HepG2 (cell line): ENCODE measurements around the gene SPRED2. TPM values are rescaled to one million over a fixed set of nuclear protein-coding genes. Genes with fewer than 3 reads are reported as not detected.

Experiments used
- BORCS8-MEF2B ChIP-seq: sonication (generic); formaldehyde crosslinking; IDR thresholded peaks from 2 replicates; pipeline ENCODE4 v1.8.0; 2022; ENCODE audit warnings: mild to moderate bottlenecking, missing genetic modification reagents
- HINFP ChIP-seq: sonication (generic); formaldehyde crosslinking; IDR thresholded peaks from 2 replicates; pipeline ENCODE4 v1.4.0; 2020; ENCODE audit warnings: low read depth, mild to moderate bottlenecking, missing genetic modification reagents
- HMG20A ChIP-seq: IDR thresholded peaks from 2 replicates; pipeline ENCODE4 v1.6.1; 2016; ENCODE audit warnings: borderline replicate concordance
- HMG20B ChIP-seq: conservative IDR thresholded peaks from 2 replicates; pipeline ENCODE4 v1.6.1; 2016; ENCODE audit warnings: missing genetic modification reagents, missing compliant biosample characterization
- LCORL ChIP-seq, 2 experiments: fragments of 450-650 bp in 1 of 2; sonication (generic) in 1 of 2; formaldehyde crosslinking in 1 of 2; IDR thresholded peaks; 2 replicates each; pipeline versions ENCODE4 v1.5.0 to v1.6.1; 2017 to 2020; ENCODE audit warnings: antibody characterized with exemption in 1 of 2, missing genetic modification reagents in 1 of 2
- MYPOP ChIP-seq: sonication (generic); formaldehyde crosslinking; IDR thresholded peaks from 2 replicates; pipeline ENCODE4 v1.8.1; 2023; ENCODE audit warnings: mild to moderate bottlenecking, moderate library complexity, missing genetic modification reagents
- NFIC ChIP-seq: IDR thresholded peaks from 2 replicates; pipeline ENCODE4 v1.6.1; 2012; ENCODE audit warnings: mild to moderate bottlenecking, low read length, inconsistent platforms
- PHF8 ChIP-seq: sonication (generic); formaldehyde crosslinking; IDR thresholded peaks from 2 replicates; pipeline ENCODE4 v1.5.0; 2020; ENCODE audit warnings: missing genetic modification reagents
- POLR2G ChIP-seq: fragments of 200-400 bp; formaldehyde crosslinking; IDR thresholded peaks from 2 replicates; pipeline ENCODE4 v1.6.1; 2018; ENCODE audit warnings: mild to moderate bottlenecking, low read depth, low read length, moderate library complexity
- ZNF205 ChIP-seq: IDR thresholded peaks from 2 replicates; pipeline ENCODE4 v1.6.1; 2018; ENCODE audit warnings: missing biosample characterization, missing genetic modification reagents
- ZNF317 ChIP-seq: sonication (generic); formaldehyde crosslinking; IDR thresholded peaks from 2 replicates; pipeline ENCODE4 v1.5.0; 2020; ENCODE audit warnings: mild to moderate bottlenecking, missing genetic modification reagents
- ZNF607 ChIP-seq: sonication (generic); formaldehyde crosslinking; IDR thresholded peaks from 2 replicates; pipeline ENCODE4 v1.5.1; 2020; ENCODE audit warnings: missing genetic modification reagents, mild to moderate bottlenecking, borderline replicate concordance
- polyA plus RNA-seq, 8 experiments: library from polyadenylated mRNA; depleted of rRNA in 3 of 8; stranded (reverse) in 7 of 8; unstranded in 1 of 8; fragments of >200 nt; fragmentation: Illumina TruSeq in 4 of 8; extraction: Trizol in 4 of 8; gene quantifications; 2 replicates each; pipeline versions ENCODE4 v1.2.1 to v1.2.3, GENCODE V29; 2011 to 2016; ENCODE audit warnings: low read depth in 4 of 8, missing spikeins in 1 of 8, mixed read lengths in 1 of 8; ENCODE audit not compliant: insufficient read depth in 1 of 8
- total RNA-seq, 5 experiments: library from RNA; depleted of rRNA; stranded (reverse); fragments of >200 nt; fragmentation: Illumina TruSeq; extraction: Trizol; gene quantifications; 2 replicates each; pipeline ENCODE4 v1.2.3, GENCODE V29; 2016; ENCODE audit warnings: low read depth in 1 of 5
- TF ChIP-seq, protein P1 (sequence below): sonication (generic); formaldehyde crosslinking; IDR thresholded peaks from 2 replicates; pipeline ENCODE4 v1.5.1; 2020; ENCODE audit warnings: mild to moderate bottlenecking, missing genetic modification reagents, borderline replicate concordance
- TF ChIP-seq, protein P2 (sequence below): sonication (generic); formaldehyde crosslinking; conservative IDR thresholded peaks from 2 replicates; pipeline ENCODE4 v1.4.0; 2020; ENCODE audit warnings: mild to moderate bottlenecking, missing genetic modification reagents, moderate library complexity
- TF ChIP-seq, protein P3 (sequence below): IDR thresholded peaks from 2 replicates; pipeline ENCODE4 v1.6.1; 2016; ENCODE audit warnings: low read depth, missing genetic modification reagents, missing compliant biosample characterization

The SPRED2 gene
- total and polyA plus RNA-seq, 2 of the 13 experiments (the other 11 are each of a cell fraction or from before 2014, with no cell fraction given), result 13.0 to 37.0 TPM

DNA sequence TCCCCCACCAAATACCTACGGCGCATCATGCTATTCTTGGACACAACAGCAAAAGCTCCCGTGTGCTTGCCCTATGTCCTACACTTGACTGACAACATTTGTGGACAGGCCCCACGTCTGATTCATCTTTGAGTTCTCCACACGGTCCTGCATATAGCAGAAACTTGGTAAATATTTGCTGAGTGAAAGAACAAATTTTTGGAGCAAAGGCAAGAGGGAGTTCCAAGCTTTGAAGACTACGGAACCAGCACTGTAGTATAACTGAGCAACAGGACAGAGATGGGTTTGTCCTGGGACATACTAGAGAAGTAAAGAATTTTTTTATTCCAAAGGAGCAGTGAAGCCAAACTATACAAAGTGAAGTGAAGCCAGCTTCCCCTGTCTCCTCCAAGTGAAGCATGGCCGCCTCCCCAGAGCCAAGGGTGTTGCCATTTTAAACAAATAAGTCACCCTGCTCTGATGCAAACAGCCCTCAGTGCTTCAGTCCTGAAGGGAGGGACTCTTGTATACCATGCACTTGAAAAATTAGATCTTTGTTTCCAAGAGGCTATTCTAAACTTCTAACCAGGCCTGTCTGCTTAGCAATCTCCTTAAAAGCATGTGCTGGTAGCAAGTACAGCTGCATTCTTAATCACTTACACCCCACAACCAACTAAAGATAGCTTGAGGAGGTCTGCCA lies 35.9 kb downstream of the SPRED2 start (continued):
- TF ChIP-seq, protein P1, sequence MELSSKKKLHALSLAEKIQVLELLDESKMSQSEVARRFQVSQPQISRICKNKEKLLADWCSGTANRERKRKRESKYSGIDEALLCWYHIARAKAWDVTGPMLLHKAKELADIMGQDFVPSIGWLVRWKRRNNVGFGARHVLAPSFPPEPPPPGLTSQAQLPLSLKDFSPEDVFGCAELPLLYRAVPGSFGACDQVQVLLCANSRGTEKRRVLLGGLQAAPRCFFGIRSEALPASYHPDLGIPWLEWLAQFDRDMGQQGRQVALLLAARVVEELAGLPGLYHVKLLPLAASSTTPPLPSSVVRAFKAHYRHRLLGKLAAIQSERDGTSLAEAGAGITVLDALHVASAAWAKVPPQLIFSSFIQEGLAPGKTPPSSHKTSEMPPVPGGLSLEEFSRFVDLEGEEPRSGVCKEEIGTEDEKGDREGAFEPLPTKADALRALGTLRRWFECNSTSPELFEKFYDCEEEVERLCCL (CRISPR knock-in tag), result no peak
- TF ChIP-seq NFIC (peak; percentile 91), LCORL (IDR thresholded peaks at IDR 0.05) (peak; percentile 61; the same call in 1 of the 2 replicates), LCORL (CRISPR knock-in tag; IDR thresholded peaks at IDR 0.05) (peak; percentile 98), MYPOP (CRISPR knock-in tag) (peak; percentile 40; the same call in 1 of the 2 replicates), HMG20A (CRISPR knock-in tag) (peak; percentile 89; the same call in 1 of the 2 replicates), BORCS8-MEF2B (CRISPR knock-in tag) (0 out of 2 replicates have a peak, but pooled peaks have one; percentile 20), HINFP (peak; percentile 99), PHF8 (CRISPR knock-in tag) (peak; percentile 13; the same call in 1 of the 2 replicates), ZNF317 (CRISPR knock-in tag) (peak; percentile 44; the same call in 1 of the 2 replicates), POLR2G (no peak), HMG20B (peak; percentile 51; the same call in 1 of the 2 replicates), ZNF607 (CRISPR knock-in tag) (peak; percentile 42; the same call in 1 of the 2 replicates), ZNF205 (CRISPR knock-in tag) (peak; percentile 63)
- TF ChIP-seq, protein P2, sequence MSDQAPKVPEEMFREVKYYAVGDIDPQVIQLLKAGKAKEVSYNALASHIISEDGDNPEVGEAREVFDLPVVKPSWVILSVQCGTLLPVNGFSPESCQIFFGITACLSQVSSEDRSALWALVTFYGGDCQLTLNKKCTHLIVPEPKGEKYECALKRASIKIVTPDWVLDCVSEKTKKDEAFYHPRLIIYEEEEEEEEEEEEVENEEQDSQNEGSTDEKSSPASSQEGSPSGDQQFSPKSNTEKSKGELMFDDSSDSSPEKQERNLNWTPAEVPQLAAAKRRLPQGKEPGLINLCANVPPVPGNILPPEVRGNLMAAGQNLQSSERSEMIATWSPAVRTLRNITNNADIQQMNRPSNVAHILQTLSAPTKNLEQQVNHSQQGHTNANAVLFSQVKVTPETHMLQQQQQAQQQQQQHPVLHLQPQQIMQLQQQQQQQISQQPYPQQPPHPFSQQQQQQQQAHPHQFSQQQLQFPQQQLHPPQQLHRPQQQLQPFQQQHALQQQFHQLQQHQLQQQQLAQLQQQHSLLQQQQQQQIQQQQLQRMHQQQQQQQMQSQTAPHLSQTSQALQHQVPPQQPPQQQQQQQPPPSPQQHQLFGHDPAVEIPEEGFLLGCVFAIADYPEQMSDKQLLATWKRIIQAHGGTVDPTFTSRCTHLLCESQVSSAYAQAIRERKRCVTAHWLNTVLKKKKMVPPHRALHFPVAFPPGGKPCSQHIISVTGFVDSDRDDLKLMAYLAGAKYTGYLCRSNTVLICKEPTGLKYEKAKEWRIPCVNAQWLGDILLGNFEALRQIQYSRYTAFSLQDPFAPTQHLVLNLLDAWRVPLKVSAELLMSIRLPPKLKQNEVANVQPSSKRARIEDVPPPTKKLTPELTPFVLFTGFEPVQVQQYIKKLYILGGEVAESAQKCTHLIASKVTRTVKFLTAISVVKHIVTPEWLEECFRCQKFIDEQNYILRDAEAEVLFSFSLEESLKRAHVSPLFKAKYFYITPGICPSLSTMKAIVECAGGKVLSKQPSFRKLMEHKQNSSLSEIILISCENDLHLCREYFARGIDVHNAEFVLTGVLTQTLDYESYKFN (CRISPR knock-in tag), result peak; percentile 96
- TF ChIP-seq, protein P3, sequence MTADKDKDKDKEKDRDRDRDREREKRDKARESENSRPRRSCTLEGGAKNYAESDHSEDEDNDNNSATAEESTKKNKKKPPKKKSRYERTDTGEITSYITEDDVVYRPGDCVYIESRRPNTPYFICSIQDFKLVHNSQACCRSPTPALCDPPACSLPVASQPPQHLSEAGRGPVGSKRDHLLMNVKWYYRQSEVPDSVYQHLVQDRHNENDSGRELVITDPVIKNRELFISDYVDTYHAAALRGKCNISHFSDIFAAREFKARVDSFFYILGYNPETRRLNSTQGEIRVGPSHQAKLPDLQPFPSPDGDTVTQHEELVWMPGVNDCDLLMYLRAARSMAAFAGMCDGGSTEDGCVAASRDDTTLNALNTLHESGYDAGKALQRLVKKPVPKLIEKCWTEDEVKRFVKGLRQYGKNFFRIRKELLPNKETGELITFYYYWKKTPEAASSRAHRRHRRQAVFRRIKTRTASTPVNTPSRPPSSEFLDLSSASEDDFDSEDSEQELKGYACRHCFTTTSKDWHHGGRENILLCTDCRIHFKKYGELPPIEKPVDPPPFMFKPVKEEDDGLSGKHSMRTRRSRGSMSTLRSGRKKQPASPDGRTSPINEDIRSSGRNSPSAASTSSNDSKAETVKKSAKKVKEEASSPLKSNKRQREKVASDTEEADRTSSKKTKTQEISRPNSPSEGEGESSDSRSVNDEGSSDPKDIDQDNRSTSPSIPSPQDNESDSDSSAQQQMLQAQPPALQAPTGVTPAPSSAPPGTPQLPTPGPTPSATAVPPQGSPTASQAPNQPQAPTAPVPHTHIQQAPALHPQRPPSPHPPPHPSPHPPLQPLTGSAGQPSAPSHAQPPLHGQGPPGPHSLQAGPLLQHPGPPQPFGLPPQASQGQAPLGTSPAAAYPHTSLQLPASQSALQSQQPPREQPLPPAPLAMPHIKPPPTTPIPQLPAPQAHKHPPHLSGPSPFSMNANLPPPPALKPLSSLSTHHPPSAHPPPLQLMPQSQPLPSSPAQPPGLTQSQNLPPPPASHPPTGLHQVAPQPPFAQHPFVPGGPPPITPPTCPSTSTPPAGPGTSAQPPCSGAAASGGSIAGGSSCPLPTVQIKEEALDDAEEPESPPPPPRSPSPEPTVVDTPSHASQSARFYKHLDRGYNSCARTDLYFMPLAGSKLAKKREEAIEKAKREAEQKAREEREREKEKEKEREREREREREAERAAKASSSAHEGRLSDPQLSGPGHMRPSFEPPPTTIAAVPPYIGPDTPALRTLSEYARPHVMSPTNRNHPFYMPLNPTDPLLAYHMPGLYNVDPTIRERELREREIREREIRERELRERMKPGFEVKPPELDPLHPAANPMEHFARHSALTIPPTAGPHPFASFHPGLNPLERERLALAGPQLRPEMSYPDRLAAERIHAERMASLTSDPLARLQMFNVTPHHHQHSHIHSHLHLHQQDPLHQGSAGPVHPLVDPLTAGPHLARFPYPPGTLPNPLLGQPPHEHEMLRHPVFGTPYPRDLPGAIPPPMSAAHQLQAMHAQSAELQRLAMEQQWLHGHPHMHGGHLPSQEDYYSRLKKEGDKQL (CRISPR knock-in tag), result peak; percentile 80
